Upper lobe of left lung (tissue), 6 donors: ENCODE measurements around the gene MRO. TPM values are rescaled to one million over a fixed set of nuclear protein-coding genes. Genes with fewer than 3 reads are reported as not detected.
A peak's percentile ranks its signal among the peaks of the same experiment; 100 is the strongest.

Experiments
- ATAC-seq, 2 donors: fragments of 200-7000 bp; cut with Tn5 transposase; one replicate each; pipeline ENCODE4 v1.9.1; 2022; ENCODE audit warnings: mild to moderate bottlenecking in 2 of 2, moderate library complexity in 2 of 2; ENCODE audit not compliant: low FRiP score in 2 of 2
- DNase-seq, 2 donors: peaks; one replicate each; pipeline ENCODE4 v3.0.0-alpha.2; 2019 to 2020
- H3K27ac ChIP-seq, 4 donors: fragments of 200-600 bp; sonication (generic); one replicate each; pipeline ENCODE4 v1.5.1; 2016 to 2019
- H3K27me3 ChIP-seq, 4 donors: fragments of 200-600 bp; sonication (generic); one replicate each; pipeline ENCODE4 v1.5.1; 2017 to 2019
- H3K36me3 ChIP-seq, 4 donors: fragments of 200-600 bp; sonication (generic); one replicate each; pipeline ENCODE4 v1.5.1; 2016 to 2019
- H3K4me1 ChIP-seq, 4 donors: fragments of 200-600 bp; sonication (generic); one replicate each; pipeline ENCODE4 v1.5.1; 2018 to 2019
- H3K4me3 ChIP-seq, 4 donors: fragments of 200-600 bp; sonication (generic); one replicate each; pipeline ENCODE4 v1.5.1; 2017 to 2019; ENCODE audit warnings: mild to moderate bottlenecking in 2 of 4, moderate library complexity in 1 of 4
- H3K9me3 ChIP-seq, 4 donors: fragments of 200-600 bp; sonication (generic); one replicate each; pipeline ENCODE4 v1.5.1; 2018 to 2019
- CTCF ChIP-seq, 6 experiments: fragments of 450-650 bp in 4 of 6; fragments of 200-600 bp in 2 of 6; sonication (generic) in 2 of 6; IDR thresholded peaks; one replicate each; pipeline ENCODE4 v1.5.1; 2016 to 2019; ENCODE audit warnings: antibody characterized with exemption in 6 of 6
- EP300 ChIP-seq, 4 donors: sonication (generic); formaldehyde crosslinking; IDR thresholded peaks; one replicate each; pipeline ENCODE4 v1.5.1; 2017; ENCODE audit warnings: antibody characterized with exemption in 4 of 4, control low read depth in 2 of 4
- POLR2A ChIP-seq, 4 donors: fragments of 450-650 bp; IDR thresholded peaks; one replicate each; pipeline ENCODE4 v1.5.1; 2016 to 2017; ENCODE audit warnings: antibody characterized with exemption in 4 of 4, mild to moderate bottlenecking in 2 of 4
- POLR2AphosphoS5 ChIP-seq, 2 donors: sonication (generic); formaldehyde crosslinking; IDR thresholded peaks; one replicate each; pipeline ENCODE4 v1.5.1; 2017; ENCODE audit warnings: antibody characterized with exemption in 2 of 2
- WGBS, 2 donors: methylation state at CpG; one replicate each; pipeline ENCODE4 v1.1.5; 2017 to 2018; 5-methylcytosine and 5-hydroxymethylcytosine counted together
- total RNA-seq, 6 donors: library from RNA; depleted of rRNA in 4 of 6; stranded (reverse); fragments of >200 nt in 4 of 6; gene quantifications; one replicate each; pipeline versions ENCODE4 v1.1.0 to v1.2.1, GENCODE V29; 2016 to 2021
- donor health status: DM: no; HTN: no; CAD: no; lungs with moderate emphysema.
- donor health status: DM: no; HTN: yes; CAD: no; lungs with severe emphysema.

MRO gene
- total RNA-seq, 6 donors from 2014 or later, result 0.46 to 0.77 (median 0.71) TPM; not detected in 3

- Histone ChIP-seq H3K36me3 (no peaks in the 10 kb centered on the region), H3K4me1 (peaks cover 0 to 2% (median under 1%) of the 10 kb centered on the region in 4 donors), H3K27ac (no peak overlapping the region), H3K27me3 (no peaks in the 10 kb centered on the region), H3K9me3 (no peaks in the 10 kb centered on the region), H3K4me3 (no peak overlapping the region)
- 83 to 95% methylated on average over 2 of the region's 2 CpGs for WGBS, 2 donors
- DNase-seq, result no peak
- no peak for TF ChIP-seq CTCF (IDR thresholded peaks at IDR 0.05)
- no peak for ATAC-seq
Observed at GRCh38 chr18:50825621-50826020, 5.8 kb upstream of the MRO start.

- no peak overlapping the region for H3K4me3 ChIP-seq
- H3K36me3 ChIP-seq, result no peaks in the 10 kb centered on the region
- DNase-seq (no peak), ATAC-seq (no peak)
- H3K27ac ChIP-seq, result no peak overlapping the region
- H3K27me3 ChIP-seq, result no peaks in the 10 kb centered on the region
- H3K4me1 ChIP-seq, result peaks cover 9 to 18% (median 15%) of the 10 kb centered on the region in 4 donors
- 92 to 94% methylated on average over 10 of the region's 10 CpGs for WGBS, 2 donors
- TF ChIP-seq POLR2AphosphoS5 (IDR thresholded peaks at IDR 0.05) (no peak), CTCF (IDR thresholded peaks at IDR 0.05) (no peak), POLR2A (IDR thresholded peaks at IDR 0.05) (no peak), EP300 (IDR thresholded peaks at IDR 0.05) (no peak)
- H3K9me3 ChIP-seq, result no peaks in the 10 kb centered on the region
Observed at GRCh38 chr18:50822756-50823155, 2.9 kb upstream of the MRO start.

GRCh38 chr18:50820901-50821520 is 1.2 kb upstream of the MRO start:
- WGBS, 2 donors, result 68 to 71% methylated on average over 5 of the region's 5 CpGs
- peak overlapping the region in 3 of 4 donors; percentile 14 to 54 (median 28) for H3K27ac ChIP-seq
- peak in 1 of 2 donors; percentile 41 for ATAC-seq

GRCh38 chr18:50819027-50819727 is 639 bp downstream of the MRO start:
- Histone ChIP-seq H3K4me1 (peaks cover 9 to 18% (median 15%) of the 10 kb centered on the region in 4 donors), H3K36me3 (no peaks in the 10 kb centered on the region), H3K9me3 (no peaks in the 10 kb centered on the region), H3K27me3 (no peaks in the 10 kb centered on the region), H3K27ac (no peak overlapping the region), H3K4me3 (peak overlapping the region in 3 of 4 donors; percentile 13 to 37 (median 35))
- WGBS, 2 donors, result 13 to 19% methylated on average over 16 of the region's 16 CpGs
- ATAC-seq (peak; percentile 36 to 55), DNase-seq (peak; percentile 30 to 59)
- TF ChIP-seq POLR2A (IDR thresholded peaks at IDR 0.05) (no peak), CTCF (IDR thresholded peaks at IDR 0.05) (no peak), POLR2AphosphoS5 (IDR thresholded peaks at IDR 0.05) (no peak), EP300 (IDR thresholded peaks at IDR 0.05) (no peak)

More at GRCh38 chr18:50820901-50821520, 1.2 kb upstream of the MRO start:
- Histone ChIP-seq H3K36me3 (no peaks in the 10 kb centered on the region), H3K4me1 (peaks cover 9 to 18% (median 15%) of the 10 kb centered on the region in 4 donors), H3K9me3 (no peaks in the 10 kb centered on the region), H3K27me3 (no peaks in the 10 kb centered on the region), H3K4me3 (no peak overlapping the region)
- no peak for DNase-seq
- no peak for TF ChIP-seq EP300 (IDR thresholded peaks at IDR 0.05)
- peak in 1 of 4 donors; percentile 24 for TF ChIP-seq POLR2A (IDR thresholded peaks at IDR 0.05)

- Histone ChIP-seq H3K4me3 (no peak overlapping the region), H3K27ac (no peak overlapping the region), H3K9me3 (no peaks in the 10 kb centered on the region), H3K4me1 (peaks cover 9 to 18% (median 15%) of the 10 kb centered on the region in 4 donors), H3K36me3 (no peaks in the 10 kb centered on the region), H3K27me3 (no peaks in the 10 kb centered on the region)
- no peak for TF ChIP-seq POLR2A (IDR thresholded peaks at IDR 0.05)
- ATAC-seq (no peak), DNase-seq (no peak)
- WGBS, 2 donors, result 67 to 83% methylated on average over 7 of the region's 7 CpGs
Observed at GRCh38 chr18:50816419-50817166, 3.2 kb downstream of the MRO start.
